H1 (cell line): ENCODE data around the gene TTC3.

Experiments
- ASH2L ChIP-seq: fragments of 200-600, 300-600 bp; sonication (generic); IDR thresholded peaks from one replicate; pipeline ENCODE4 v1.7.1; 2017; ENCODE audit warnings: low read length
- BCL11A ChIP-seq, 2 experiments: IDR thresholded peaks; one replicate each; pipeline ENCODE4 v1.6.1; 2011; ENCODE audit warnings: low read depth in 2 of 2, low read length in 2 of 2, mild to moderate bottlenecking in 2 of 2
- CEBPB ChIP-seq: IDR thresholded peaks from 2 replicates; pipeline ENCODE4 v1.6.1; 2012; ENCODE audit warnings: low read depth, low read length
- CHD1 ChIP-seq: IDR thresholded peaks from 2 replicates; pipeline ENCODE4 v1.6.1; 2012; ENCODE audit warnings: low read depth, low read length, improper control_type of control experiment
- EZH2 ChIP-seq: fragments of 200-600 bp; sonication (generic); IDR thresholded peaks from 2 replicates; pipeline ENCODE4 v1.7.1; 2012; ENCODE audit warnings: low read depth, mild to moderate bottlenecking, moderate library complexity, low read length, inconsistent platforms; ENCODE audit not compliant: severe bottlenecking
- POLR2AphosphoS5 ChIP-seq: IDR thresholded peaks from 2 replicates; pipeline ENCODE4 v1.6.1; 2011; ENCODE audit warnings: low read depth, low read length
- TF ChIP-seq, protein P1 (sequence below), 3 experiments: IDR thresholded peaks; 1 replicate in 2 of 3; 2 replicates in 1 of 3; pipeline versions ENCODE4 v1.5.1 to v1.6.1; 2011; ENCODE audit warnings: low read length in 3 of 3, mild to moderate bottlenecking in 3 of 3, inconsistent platforms in 2 of 3, low read depth in 1 of 3, moderate library complexity in 1 of 3; ENCODE audit not compliant: insufficient read depth in 1 of 3; ENCODE audit errors: control extremely low read depth in 1 of 3

DNA sequence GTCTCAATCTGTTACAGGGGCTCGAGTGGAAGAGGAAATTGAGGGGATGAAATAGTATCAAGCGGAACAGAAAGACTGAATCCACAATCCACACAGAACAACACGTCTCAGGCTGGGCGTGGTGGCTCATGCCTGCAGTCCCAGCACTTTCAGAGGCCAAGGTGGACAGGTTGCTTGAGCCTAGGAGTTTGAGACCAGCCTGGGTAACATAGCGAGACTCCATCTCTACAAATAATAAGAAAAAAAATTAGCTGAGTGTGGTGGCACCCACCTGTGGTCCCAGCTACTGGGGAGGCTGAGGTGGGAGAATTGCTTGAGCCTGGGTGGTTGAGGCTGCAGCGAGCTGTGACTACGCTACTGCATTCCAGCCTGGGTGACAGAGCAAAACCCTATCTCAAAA, 168.4 kb downstream of the TTC3 start:
- TF ChIP-seq, protein P1, sequence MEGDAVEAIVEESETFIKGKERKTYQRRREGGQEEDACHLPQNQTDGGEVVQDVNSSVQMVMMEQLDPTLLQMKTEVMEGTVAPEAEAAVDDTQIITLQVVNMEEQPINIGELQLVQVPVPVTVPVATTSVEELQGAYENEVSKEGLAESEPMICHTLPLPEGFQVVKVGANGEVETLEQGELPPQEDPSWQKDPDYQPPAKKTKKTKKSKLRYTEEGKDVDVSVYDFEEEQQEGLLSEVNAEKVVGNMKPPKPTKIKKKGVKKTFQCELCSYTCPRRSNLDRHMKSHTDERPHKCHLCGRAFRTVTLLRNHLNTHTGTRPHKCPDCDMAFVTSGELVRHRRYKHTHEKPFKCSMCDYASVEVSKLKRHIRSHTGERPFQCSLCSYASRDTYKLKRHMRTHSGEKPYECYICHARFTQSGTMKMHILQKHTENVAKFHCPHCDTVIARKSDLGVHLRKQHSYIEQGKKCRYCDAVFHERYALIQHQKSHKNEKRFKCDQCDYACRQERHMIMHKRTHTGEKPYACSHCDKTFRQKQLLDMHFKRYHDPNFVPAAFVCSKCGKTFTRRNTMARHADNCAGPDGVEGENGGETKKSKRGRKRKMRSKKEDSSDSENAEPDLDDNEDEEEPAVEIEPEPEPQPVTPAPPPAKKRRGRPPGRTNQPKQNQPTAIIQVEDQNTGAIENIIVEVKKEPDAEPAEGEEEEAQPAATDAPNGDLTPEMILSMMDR (IDR thresholded peaks at IDR 0.05; ENCODE audit: control extremely low read depth in 1 of 3, insufficient read depth in 1 of 3, low read depth in 1 of 3, low read length in 3 of 3), result no peak
- TF ChIP-seq CEBPB (no peak), CHD1 (no peak), POLR2AphosphoS5 (no peak), BCL11A (IDR thresholded peaks at IDR 0.05; ENCODE audit: low read depth in 2 of 2, low read length in 2 of 2) (no peak), ASH2L (no peak), EZH2 (no peak)
